Skin epidermis (tissue), 12 donors: ENCODE results near the gene BTRC.

ENCODE experiments used
- H3K27ac ChIP-seq, 21 experiments: fragments of 200-600 bp; sonication (generic) in 11 of 21; one replicate each; pipeline ENCODE4 v1.5.0; 2020; ENCODE audit warnings: mild to moderate bottlenecking in 3 of 21, inconsistent platforms in 2 of 21, moderate library complexity in 2 of 21
- H3K4me3 ChIP-seq, 7 experiments: fragments of 200-600 bp; sonication (generic) in 2 of 7; one replicate each; pipeline ENCODE4 v1.5.0; 2020; ENCODE audit warnings: inconsistent platforms in 2 of 7, mild to moderate bottlenecking in 2 of 7, moderate library complexity in 1 of 7

The BTRC gene

GRCh38 chr10:101428036-101428435 lies 74.1 kb downstream of the BTRC start:
- no peak overlapping the region for H3K27ac ChIP-seq

GRCh38 chr10:101429423-101429822 lies 75.5 kb downstream of the BTRC start:
- H3K27ac ChIP-seq = no peak overlapping the region
- H3K4me3 ChIP-seq = no peak overlapping the region

More at GRCh38 chr10:101428036-101428435, 74.1 kb downstream of the BTRC start:
- H3K4me3 ChIP-seq = no peak overlapping the region

- no peak overlapping the region for H3K4me3 ChIP-seq
- no peak overlapping the region for H3K27ac ChIP-seq
Measured at GRCh38 chr10:101436302-101436701, 82.3 kb downstream of the BTRC start.

GRCh38 chr10:101438881-101439391 lies 85.0 kb downstream of the BTRC start:
- no peak overlapping the region for H3K4me3 ChIP-seq
- no peak overlapping the region for H3K27ac ChIP-seq

- H3K27ac ChIP-seq = no peak overlapping the region
- no peak overlapping the region for H3K4me3 ChIP-seq
Measured at GRCh38 chr10:101441541-101442455, 87.8 kb downstream of the BTRC start.

- H3K27ac ChIP-seq = no peak overlapping the region
- H3K4me3 ChIP-seq = no peak overlapping the region
Measured at GRCh38 chr10:101442456-101442800, 88.5 kb downstream of the BTRC start.

GRCh38 chr10:101444058-101444898 lies 90.3 kb downstream of the BTRC start:
- no peak overlapping the region for H3K4me3 ChIP-seq
- H3K27ac ChIP-seq = no peak overlapping the region

- no peak overlapping the region for H3K4me3 ChIP-seq
- no peak overlapping the region for H3K27ac ChIP-seq
Measured at GRCh38 chr10:101446071-101446470, 92.1 kb downstream of the BTRC start.

- no peak overlapping the region for H3K27ac ChIP-seq
- no peak overlapping the region for H3K4me3 ChIP-seq
Measured at GRCh38 chr10:101446947-101447346, 93.0 kb downstream of the BTRC start.

- H3K27ac ChIP-seq = no peak overlapping the region
- no peak overlapping the region for H3K4me3 ChIP-seq
Measured at GRCh38 chr10:101447477-101447876, 93.5 kb downstream of the BTRC start.

GRCh38 chr10:101450277-101451080 lies 96.5 kb downstream of the BTRC start:
- Histone ChIP-seq H3K4me3 (no peak overlapping the region), H3K27ac (no peak overlapping the region)

- Histone ChIP-seq H3K27ac (no peak overlapping the region), H3K4me3 (no peak overlapping the region)
Measured at GRCh38 chr10:101451261-101451660, 97.3 kb downstream of the BTRC start.

- Histone ChIP-seq H3K4me3 (no peak overlapping the region), H3K27ac (no peak overlapping the region)
Measured at GRCh38 chr10:101451667-101452069, 97.7 kb downstream of the BTRC start.

GRCh38 chr10:101452176-101452575 lies 98.2 kb downstream of the BTRC start:
- Histone ChIP-seq H3K27ac (no peak overlapping the region), H3K4me3 (no peak overlapping the region)

- Histone ChIP-seq H3K4me3 (no peak overlapping the region), H3K27ac (no peak overlapping the region)
Measured at GRCh38 chr10:101452593-101452992, 98.6 kb downstream of the BTRC start.

GRCh38 chr10:101453318-101453717 lies 99.4 kb downstream of the BTRC start:
- no peak overlapping the region for H3K27ac ChIP-seq
- no peak overlapping the region for H3K4me3 ChIP-seq

GRCh38 chr10:101453791-101454718 lies 100.1 kb downstream of the BTRC start:
- Histone ChIP-seq H3K27ac (no peak overlapping the region), H3K4me3 (no peak overlapping the region)

GRCh38 chr10:101458869-101459268 lies 104.9 kb downstream of the BTRC start:
- no peak overlapping the region for H3K4me3 ChIP-seq
- H3K27ac ChIP-seq = no peak overlapping the region

GRCh38 chr10:101464082-101464481 lies 110.1 kb downstream of the BTRC start:
- H3K4me3 ChIP-seq = no peak overlapping the region
- no peak overlapping the region for H3K27ac ChIP-seq
